Retinal pigment epithelial cell (primary cell): ENCODE data around the gene DIAPH1.

Experiments
- DNase-seq: peaks from one replicate; pipeline ENCODE4 v3.0.0-alpha.2; 2010; ENCODE audit warnings: low read depth
- H3K4me3 ChIP-seq: 2 replicates; pipeline ENCODE4 v1.5.1; 2011; ENCODE audit warnings: mild to moderate bottlenecking, low read length, control low read depth, moderate library complexity
- CTCF ChIP-seq: conservative IDR thresholded peaks from 2 replicates; pipeline ENCODE4 v1.5.1; 2011; ENCODE audit warnings: low read depth, low read length, control low read depth, inconsistent platforms

DIAPH1 gene

GRCh38 chr5:141504216-141504615 is 114.6 kb downstream of the DIAPH1 start:
- no peak for TF ChIP-seq CTCF
- no peak overlapping the region for H3K4me3 ChIP-seq
- DNase-seq, result no peak

GRCh38 chr5:141503681-141504080 is 115.1 kb downstream of the DIAPH1 start:
- H3K4me3 ChIP-seq, result no peak overlapping the region
- no peak for TF ChIP-seq CTCF
- DNase-seq, result no peak

- no peak for DNase-seq
- H3K4me3 ChIP-seq, result no peak overlapping the region
- TF ChIP-seq CTCF, result no peak
Measured at GRCh38 chr5:141501761-141502160, 117.0 kb downstream of the DIAPH1 start.

- no peak overlapping the region for H3K4me3 ChIP-seq
- TF ChIP-seq CTCF, result no peak
- no peak for DNase-seq
Measured at GRCh38 chr5:141496038-141496437, 122.8 kb downstream of the DIAPH1 start.

GRCh38 chr5:141495453-141495811 is 123.4 kb downstream of the DIAPH1 start:
- H3K4me3 ChIP-seq, result no peak overlapping the region

GRCh38 chr5:141494761-141495452 is 123.9 kb downstream of the DIAPH1 start:
- DNase-seq, result no peak

More at GRCh38 chr5:141495453-141495811, 123.4 kb downstream of the DIAPH1 start:
- no peak for TF ChIP-seq CTCF
- no peak for DNase-seq

More at GRCh38 chr5:141494761-141495452, 123.9 kb downstream of the DIAPH1 start:
- no peak for TF ChIP-seq CTCF
- no peak overlapping the region for H3K4me3 ChIP-seq
